Measurements from ENCODE around the gene IGF2BP3.

The IGF2BP3 gene

DNA sequence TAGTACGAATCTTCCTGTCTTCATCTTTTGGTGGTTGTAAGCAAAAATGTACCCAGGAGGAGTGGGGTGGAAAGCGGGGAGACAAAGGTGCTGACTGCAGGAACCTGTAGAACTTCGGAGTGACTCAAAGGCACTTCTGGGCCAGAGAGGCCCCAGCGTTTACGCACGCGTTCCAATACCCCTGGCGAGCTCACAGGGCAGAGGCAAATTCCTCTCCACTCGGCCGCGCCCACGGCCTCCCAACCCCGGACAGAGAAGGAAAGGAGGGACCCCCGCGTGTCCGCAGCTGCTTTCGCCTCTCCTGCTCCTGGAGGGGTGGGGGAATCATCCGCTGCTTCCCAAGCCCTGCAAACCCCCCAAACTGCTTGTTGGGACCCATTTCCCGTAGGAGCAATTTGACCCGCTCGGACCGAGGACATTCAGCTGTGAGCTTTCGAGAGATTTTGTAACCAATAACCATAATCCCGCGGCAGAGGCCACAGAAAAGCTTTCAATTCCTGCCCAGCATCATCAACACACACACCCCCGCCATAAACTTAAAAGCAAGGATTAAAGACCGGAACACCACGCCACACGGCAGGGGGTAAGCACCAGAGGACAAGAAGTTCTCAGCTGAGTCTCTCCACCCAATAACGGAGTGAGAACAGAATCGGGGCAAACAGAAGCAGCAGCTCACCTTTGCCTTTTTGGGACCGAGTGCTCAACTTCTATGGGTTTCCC, 2.3 kb downstream of the IGF2BP3 start (continued):
- TF ChIP-seq, protein P1, sequence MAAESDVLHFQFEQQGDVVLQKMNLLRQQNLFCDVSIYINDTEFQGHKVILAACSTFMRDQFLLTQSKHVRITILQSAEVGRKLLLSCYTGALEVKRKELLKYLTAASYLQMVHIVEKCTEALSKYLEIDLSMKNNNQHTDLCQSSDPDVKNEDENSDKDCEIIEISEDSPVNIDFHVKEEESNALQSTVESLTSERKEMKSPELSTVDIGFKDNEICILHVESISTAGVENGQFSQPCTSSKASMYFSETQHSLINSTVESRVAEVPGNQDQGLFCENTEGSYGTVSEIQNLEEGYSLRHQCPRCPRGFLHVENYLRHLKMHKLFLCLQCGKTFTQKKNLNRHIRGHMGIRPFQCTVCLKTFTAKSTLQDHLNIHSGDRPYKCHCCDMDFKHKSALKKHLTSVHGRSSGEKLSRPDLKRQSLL (tag by site-specific recombination; IDR thresholded peaks at IDR 0.05) = no peak
- TF ChIP-seq GFI1B (tag by site-specific recombination; IDR thresholded peaks at IDR 0.05) (no peak), ZNF558 (tag by site-specific recombination; IDR thresholded peaks at IDR 0.05) (no peak), ZNF248 (tag by site-specific recombination; IDR thresholded peaks at IDR 0.05) (no peak), ZNF350 (tag by site-specific recombination; IDR thresholded peaks at IDR 0.05) (no peak), ZSCAN18 (tag by site-specific recombination; IDR thresholded peaks at IDR 0.05) (no peak), ZNF132 (tag by site-specific recombination; IDR thresholded peaks at IDR 0.05; ENCODE audit: borderline replicate concordance) (no peak), ZNF274 (IDR thresholded peaks at IDR 0.05; ENCODE audit: low read length) (no peak), ZNF274 (tag by site-specific recombination; IDR thresholded peaks at IDR 0.05; ENCODE audit: borderline replicate concordance) (no peak), ZNF843 (tag by site-specific recombination; IDR thresholded peaks at IDR 0.05) (no peak), ZNF510 (tag by site-specific recombination; IDR thresholded peaks at IDR 0.05; ENCODE audit: insufficient replicate concordance) (no peak), ZNF423 (tag by site-specific recombination; IDR thresholded peaks at IDR 0.05) (no peak), ZNF473 (tag by site-specific recombination; IDR thresholded peaks at IDR 0.05) (no peak), SETDB1 (IDR thresholded peaks at IDR 0.05; ENCODE audit: insufficient read length, low read length) (no peak), ZNF112 (tag by site-specific recombination; IDR thresholded peaks at IDR 0.05) (no peak), ZNF335 (tag by site-specific recombination; conservative IDR thresholded peaks at IDR 0.05) (no peak), KLF1 (tag by site-specific recombination; IDR thresholded peaks at IDR 0.05) (0 out of 2 replicates have a peak, but pooled peaks have one; percentile 11), ZEB2 (tag by site-specific recombination; IDR thresholded peaks at IDR 0.05) (0 out of 2 replicates have a peak, but pooled peaks have one; percentile 50), ZNF48 (tag by site-specific recombination; IDR thresholded peaks at IDR 0.05) (no peak), ZNF157 (tag by site-specific recombination; IDR thresholded peaks at IDR 0.05) (no peak), ZBTB8A (tag by site-specific recombination; IDR thresholded peaks at IDR 0.05) (peak; percentile 25; the same call in 1 of the 2 replicates), ZNF704 (tag by site-specific recombination; IDR thresholded peaks at IDR 0.05) (no peak), ZNF623 (tag by site-specific recombination; IDR thresholded peaks at IDR 0.05) (no peak), ZNF23 (tag by site-specific recombination; IDR thresholded peaks at IDR 0.05; ENCODE audit: borderline replicate concordance) (no peak), PRDM1 (tag by site-specific recombination; IDR thresholded peaks at IDR 0.05) (no peak), ZNF670 (tag by site-specific recombination; IDR thresholded peaks at IDR 0.05; ENCODE audit: low read depth) (no peak), ZNF658 (tag by site-specific recombination; IDR thresholded peaks at IDR 0.05) (no peak)
- TF ChIP-seq, protein P2, sequence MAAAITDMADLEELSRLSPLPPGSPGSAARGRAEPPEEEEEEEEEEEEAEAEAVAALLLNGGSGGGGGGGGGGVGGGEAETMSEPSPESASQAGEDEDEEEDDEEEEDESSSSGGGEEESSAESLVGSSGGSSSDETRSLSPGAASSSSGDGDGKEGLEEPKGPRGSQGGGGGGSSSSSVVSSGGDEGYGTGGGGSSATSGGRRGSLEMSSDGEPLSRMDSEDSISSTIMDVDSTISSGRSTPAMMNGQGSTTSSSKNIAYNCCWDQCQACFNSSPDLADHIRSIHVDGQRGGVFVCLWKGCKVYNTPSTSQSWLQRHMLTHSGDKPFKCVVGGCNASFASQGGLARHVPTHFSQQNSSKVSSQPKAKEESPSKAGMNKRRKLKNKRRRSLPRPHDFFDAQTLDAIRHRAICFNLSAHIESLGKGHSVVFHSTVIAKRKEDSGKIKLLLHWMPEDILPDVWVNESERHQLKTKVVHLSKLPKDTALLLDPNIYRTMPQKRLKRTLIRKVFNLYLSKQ (tag by site-specific recombination; IDR thresholded peaks at IDR 0.05; ENCODE audit: borderline replicate concordance) = no peak
- TF ChIP-seq, protein P3, sequence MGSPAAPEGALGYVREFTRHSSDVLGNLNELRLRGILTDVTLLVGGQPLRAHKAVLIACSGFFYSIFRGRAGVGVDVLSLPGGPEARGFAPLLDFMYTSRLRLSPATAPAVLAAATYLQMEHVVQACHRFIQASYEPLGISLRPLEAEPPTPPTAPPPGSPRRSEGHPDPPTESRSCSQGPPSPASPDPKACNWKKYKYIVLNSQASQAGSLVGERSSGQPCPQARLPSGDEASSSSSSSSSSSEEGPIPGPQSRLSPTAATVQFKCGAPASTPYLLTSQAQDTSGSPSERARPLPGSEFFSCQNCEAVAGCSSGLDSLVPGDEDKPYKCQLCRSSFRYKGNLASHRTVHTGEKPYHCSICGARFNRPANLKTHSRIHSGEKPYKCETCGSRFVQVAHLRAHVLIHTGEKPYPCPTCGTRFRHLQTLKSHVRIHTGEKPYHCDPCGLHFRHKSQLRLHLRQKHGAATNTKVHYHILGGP (tag by site-specific recombination; IDR thresholded peaks at IDR 0.05) = peak; percentile 52

All from HEK293 (cell line).